HepG2 (cell line): ENCODE results near the gene MLLT1. TPM values are rescaled to one million over a fixed set of nuclear protein-coding genes. Genes with fewer than 3 reads are reported as not detected.

Source experiments
- ARID4A ChIP-seq: sonication (generic); formaldehyde crosslinking; IDR thresholded peaks from 2 replicates; pipeline ENCODE4 v1.5.0; 2020; ENCODE audit warnings: mild to moderate bottlenecking, missing genetic modification reagents, borderline replicate concordance
- ERF ChIP-seq: IDR thresholded peaks from 2 replicates; pipeline ENCODE4 v1.6.1; 2018; ENCODE audit warnings: missing biosample characterization, missing genetic modification reagents
- HDAC1 ChIP-seq: sonication (generic); formaldehyde crosslinking; IDR thresholded peaks from 2 replicates; pipeline ENCODE4 v1.5.1; 2020; ENCODE audit warnings: mild to moderate bottlenecking, missing genetic modification reagents
- KLF15 ChIP-seq: sonication (generic); formaldehyde crosslinking; IDR thresholded peaks from 2 replicates; pipeline ENCODE4 v1.8.1; 2023; ENCODE audit warnings: borderline replicate concordance, mild to moderate bottlenecking, inconsistent platforms, missing genetic modification reagents, mixed read lengths
- MBD4 ChIP-seq: IDR thresholded peaks from 2 replicates; pipeline ENCODE4 v1.6.1; 2012; ENCODE audit warnings: low read length, inconsistent platforms, borderline replicate concordance
- MED1 ChIP-seq: sonication (generic); formaldehyde crosslinking; IDR thresholded peaks from 2 replicates; pipeline ENCODE4 v1.4.0; 2020; ENCODE audit warnings: missing genetic modification reagents
- NR2F6 ChIP-seq, 2 experiments: IDR thresholded peaks; 2 replicates each; pipeline ENCODE4 v1.6.1; 2016; ENCODE audit warnings: antibody characterized with exemption in 1 of 2, mild to moderate bottlenecking in 1 of 2
- SKI ChIP-seq: fragments of 450-650 bp; IDR thresholded peaks from one replicate; pipeline ENCODE4 v1.6.1; 2018; ENCODE audit warnings: mild to moderate bottlenecking; ENCODE audit not compliant: partially characterized antibody
- UBTF ChIP-seq: sonication (generic); formaldehyde crosslinking; IDR thresholded peaks from 2 replicates; pipeline ENCODE4 v1.4.0; 2020; ENCODE audit warnings: mild to moderate bottlenecking, missing genetic modification reagents
- ZBTB10 ChIP-seq: sonication (generic); formaldehyde crosslinking; IDR thresholded peaks from 2 replicates; pipeline ENCODE4 v1.4.0; 2020; ENCODE audit warnings: missing genetic modification reagents, borderline replicate concordance
- ZIK1 ChIP-seq: sonication (generic); formaldehyde crosslinking; IDR thresholded peaks from 2 replicates; pipeline ENCODE4 v1.5.0; 2020; ENCODE audit warnings: mild to moderate bottlenecking, low read depth, missing genetic modification reagents, borderline replicate concordance
- polyA plus RNA-seq, 8 experiments: library from polyadenylated mRNA; depleted of rRNA in 3 of 8; stranded (reverse) in 7 of 8; unstranded in 1 of 8; fragments of >200 nt; fragmentation: Illumina TruSeq in 4 of 8; extraction: Trizol in 4 of 8; gene quantifications; 2 replicates each; pipeline versions ENCODE4 v1.2.1 to v1.2.3, GENCODE V29; 2011 to 2016; ENCODE audit warnings: low read depth in 4 of 8, missing spikeins in 1 of 8, mixed read lengths in 1 of 8; ENCODE audit not compliant: insufficient read depth in 1 of 8
- total RNA-seq, 5 experiments: library from RNA; depleted of rRNA; stranded (reverse); fragments of >200 nt; fragmentation: Illumina TruSeq; extraction: Trizol; gene quantifications; 2 replicates each; pipeline ENCODE4 v1.2.3, GENCODE V29; 2016; ENCODE audit warnings: low read depth in 1 of 5
- TF ChIP-seq, protein P1 (sequence below): sonication (generic); formaldehyde crosslinking; IDR thresholded peaks from 2 replicates; pipeline ENCODE4 v1.8.1; 2022; ENCODE audit warnings: low read depth, mild to moderate bottlenecking, missing genetic modification reagents
- TF ChIP-seq, protein P2 (sequence below): sonication (generic); formaldehyde crosslinking; IDR thresholded peaks from 2 replicates; pipeline ENCODE4 v1.4.0; 2020; ENCODE audit warnings: missing genetic modification reagents

Gene MLLT1
- total and polyA plus RNA-seq, 2 of the 13 experiments (the other 11 are each of a cell fraction or from before 2014, with no cell fraction given): 11.7 to 12.2 TPM

DNA sequence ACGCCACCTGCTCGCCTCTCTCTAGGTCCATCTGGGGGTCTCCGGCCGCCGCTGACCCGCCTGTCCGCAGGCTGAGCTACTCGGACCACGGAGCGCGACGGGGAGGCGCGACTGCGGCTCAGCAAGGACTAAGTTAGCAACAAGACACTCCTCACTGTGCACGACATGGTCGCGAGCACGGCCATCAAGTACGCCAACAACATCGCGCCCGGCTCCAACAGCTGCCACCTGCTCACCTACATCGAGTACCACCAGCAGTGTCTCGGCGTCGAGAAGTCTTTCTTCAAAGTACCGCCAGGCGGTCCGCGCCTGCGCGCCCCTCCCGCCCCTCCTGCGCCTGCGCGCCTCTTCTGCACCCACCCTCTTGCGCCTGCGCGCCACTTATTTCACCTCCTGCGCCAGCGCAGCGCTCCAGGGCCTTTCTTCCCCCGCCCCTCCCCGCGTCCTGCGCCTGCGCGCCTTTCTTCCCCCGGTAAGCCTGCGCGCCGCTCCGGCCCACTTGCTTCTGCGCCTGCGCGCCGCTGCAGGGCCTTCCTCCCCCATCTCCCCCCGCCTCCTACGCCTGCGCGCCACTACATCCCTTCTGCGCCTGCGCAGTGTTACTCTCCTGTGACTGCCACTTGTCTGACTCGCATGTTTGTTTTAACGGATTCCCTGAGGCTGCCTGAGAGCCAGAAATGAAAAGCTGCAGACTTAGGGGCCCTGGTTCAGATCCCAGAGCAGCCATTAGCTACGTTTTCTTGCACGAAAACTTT, 80.4 kb downstream of the MLLT1 start (continued):
- TF ChIP-seq ZBTB10 (CRISPR knock-in tag) (no peak), MBD4 (no peak), HDAC1 (peak; percentile 94), NR2F6 (IDR thresholded peaks at IDR 0.05) (no peak), NR2F6 (CRISPR knock-in tag; IDR thresholded peaks at IDR 0.05) (peak; percentile 11; the same call in 1 of the 2 replicates), KLF15 (0 out of 2 replicates have a peak, but pooled peaks have one; percentile 81), ARID4A (CRISPR knock-in tag) (peak; percentile 98), MED1 (peak; percentile 18; the same call in 1 of the 2 replicates), UBTF (CRISPR knock-in tag) (0 out of 2 replicates have a peak, but pooled peaks have one; percentile 28), ZIK1 (CRISPR knock-in tag) (peak; percentile 78; the same call in 1 of the 2 replicates), SKI (no peak), ERF (CRISPR knock-in tag) (peak; percentile 86; the same call in 1 of the 2 replicates)
- TF ChIP-seq, protein P1, sequence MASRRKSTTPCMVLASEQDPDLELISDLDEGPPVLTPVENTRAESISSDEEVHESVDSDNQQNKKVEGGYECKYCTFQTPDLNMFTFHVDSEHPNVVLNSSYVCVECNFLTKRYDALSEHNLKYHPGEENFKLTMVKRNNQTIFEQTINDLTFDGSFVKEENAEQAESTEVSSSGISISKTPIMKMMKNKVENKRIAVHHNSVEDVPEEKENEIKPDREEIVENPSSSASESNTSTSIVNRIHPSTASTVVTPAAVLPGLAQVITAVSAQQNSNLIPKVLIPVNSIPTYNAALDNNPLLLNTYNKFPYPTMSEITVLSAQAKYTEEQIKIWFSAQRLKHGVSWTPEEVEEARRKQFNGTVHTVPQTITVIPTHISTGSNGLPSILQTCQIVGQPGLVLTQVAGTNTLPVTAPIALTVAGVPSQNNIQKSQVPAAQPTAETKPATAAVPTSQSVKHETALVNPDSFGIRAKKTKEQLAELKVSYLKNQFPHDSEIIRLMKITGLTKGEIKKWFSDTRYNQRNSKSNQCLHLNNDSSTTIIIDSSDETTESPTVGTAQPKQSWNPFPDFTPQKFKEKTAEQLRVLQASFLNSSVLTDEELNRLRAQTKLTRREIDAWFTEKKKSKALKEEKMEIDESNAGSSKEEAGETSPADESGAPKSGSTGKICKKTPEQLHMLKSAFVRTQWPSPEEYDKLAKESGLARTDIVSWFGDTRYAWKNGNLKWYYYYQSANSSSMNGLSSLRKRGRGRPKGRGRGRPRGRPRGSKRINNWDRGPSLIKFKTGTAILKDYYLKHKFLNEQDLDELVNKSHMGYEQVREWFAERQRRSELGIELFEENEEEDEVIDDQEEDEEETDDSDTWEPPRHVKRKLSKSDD (CRISPR knock-in tag): peak; percentile 64; the same call in 1 of the 2 replicates
- TF ChIP-seq, protein P2, sequence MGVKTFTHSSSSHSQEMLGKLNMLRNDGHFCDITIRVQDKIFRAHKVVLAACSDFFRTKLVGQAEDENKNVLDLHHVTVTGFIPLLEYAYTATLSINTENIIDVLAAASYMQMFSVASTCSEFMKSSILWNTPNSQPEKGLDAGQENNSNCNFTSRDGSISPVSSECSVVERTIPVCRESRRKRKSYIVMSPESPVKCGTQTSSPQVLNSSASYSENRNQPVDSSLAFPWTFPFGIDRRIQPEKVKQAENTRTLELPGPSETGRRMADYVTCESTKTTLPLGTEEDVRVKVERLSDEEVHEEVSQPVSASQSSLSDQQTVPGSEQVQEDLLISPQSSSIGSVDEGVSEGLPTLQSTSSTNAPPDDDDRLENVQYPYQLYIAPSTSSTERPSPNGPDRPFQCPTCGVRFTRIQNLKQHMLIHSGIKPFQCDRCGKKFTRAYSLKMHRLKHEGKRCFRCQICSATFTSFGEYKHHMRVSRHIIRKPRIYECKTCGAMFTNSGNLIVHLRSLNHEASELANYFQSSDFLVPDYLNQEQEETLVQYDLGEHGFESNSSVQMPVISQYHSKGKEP: no peak
